SK-N-SH (cell line): ENCODE data around the gene SGCA. TPM values are rescaled to one million over a fixed set of nuclear protein-coding genes. Genes with fewer than 3 reads are reported as not detected.

Experiments
- CTCF ChIA-PET: fragments of 300-600, 350-600 bp; formaldehyde crosslinking; extraction: SDS; loops from one replicate; lab custom pipeline; 2021; lab: Yijun Ruan, JAX
- POLR2A ChIA-PET: fragments of 350-600 bp; sonication (Branson Sonifier 250); formaldehyde crosslinking; extraction: SDS; loops from one replicate; lab custom pipeline; 2020; ENCODE audit warnings: antibody characterized with exemption, inconsistent platforms; lab: Yijun Ruan, JAX
- DNase-seq: peaks from one replicate; pipeline ENCODE4 v3.0.0; 2012
- H2AFZ ChIP-seq: fragments of 200-600 bp; sonication (generic); 2 replicates; pipeline ENCODE4 v1.8.1; 2016; ENCODE audit warnings: antibody characterized with exemption, mild to moderate bottlenecking, low read depth
- H3F3A ChIP-seq: fragments of 200-600 bp; sonication (generic); replicated peaks from 2 replicates; pipeline ENCODE3; 2016; ENCODE audit warnings: antibody characterized with exemption, mild to moderate bottlenecking; ENCODE audit not compliant: insufficient read depth
- H3K27ac ChIP-seq, 2 experiments: fragments of 200-500 bp in 1 of 2; fragments of 200-600 bp in 1 of 2; sonication (Bioruptor generic) in 1 of 2; sonication (generic), shearing (Covaris generic) in 1 of 2; 2 replicates each; pipeline versions ENCODE4 v1.5.1 to v1.6.1; 2014 to 2016; ENCODE audit warnings: low read depth in 2 of 2, inconsistent platforms in 1 of 2, low read length in 1 of 2, mild to moderate bottlenecking in 1 of 2, mixed read lengths in 1 of 2
- H3K27me3 ChIP-seq: fragments of 200-600 bp; sonication (generic), shearing (Covaris generic); 2 replicates; pipeline ENCODE4 v1.6.1; 2016; ENCODE audit warnings: mixed run types; ENCODE audit not compliant: insufficient read depth
- H3K36me3 ChIP-seq, 2 experiments: fragments of 200-500 bp in 1 of 2; fragments of 200-600 bp in 1 of 2; sonication (Bioruptor generic) in 1 of 2; sonication (generic) in 1 of 2; replicated peaks in 1 of 2; 2 replicates each; pipeline versions ENCODE3 to v1.5.1; 2014 to 2016; ENCODE audit warnings: low read length in 1 of 2, mild to moderate bottlenecking in 1 of 2; ENCODE audit not compliant: insufficient read depth in 2 of 2, control insufficient read depth in 1 of 2
- H3K4me1 ChIP-seq, 2 experiments: fragments of 200-500 bp in 1 of 2; fragments of 200-600 bp in 1 of 2; sonication (Bioruptor generic) in 1 of 2; sonication (generic), shearing (Covaris generic) in 1 of 2; 2 replicates each; pipeline versions ENCODE4 v1.5.1 to v1.6.1; 2014 to 2016; ENCODE audit warnings: low read depth in 1 of 2, low read length in 1 of 2, mixed run types in 1 of 2; ENCODE audit not compliant: insufficient read depth in 2 of 2, control insufficient read depth in 1 of 2
- H3K4me2 ChIP-seq: fragments of 200-600 bp; sonication (generic), shearing (Covaris generic); 2 replicates; pipeline ENCODE4 v1.6.1; 2017; ENCODE audit warnings: mixed run types
- H3K4me3 ChIP-seq, 2 experiments: fragments of 200-500 bp in 1 of 2; fragments of 200-600 bp in 1 of 2; sonication (Bioruptor generic) in 1 of 2; sonication (generic), shearing (Covaris generic) in 1 of 2; 2 replicates each; pipeline versions ENCODE4 v1.5.1 to v1.8.1; 2014 to 2016; ENCODE audit warnings: low read depth in 2 of 2, inconsistent platforms in 1 of 2, low read length in 1 of 2, mild to moderate bottlenecking in 1 of 2, mixed read lengths in 1 of 2, moderate library complexity in 1 of 2
- H3K79me2 ChIP-seq: fragments of 200-600 bp; sonication (generic); 2 replicates; pipeline ENCODE4 v1.8.1; 2017; ENCODE audit warnings: mild to moderate bottlenecking; ENCODE audit not compliant: insufficient read depth
- H3K9ac ChIP-seq: fragments of 200-600 bp; sonication (generic); 2 replicates; pipeline ENCODE4 v1.6.1; 2017; ENCODE audit warnings: mixed run types
- H3K9me2 ChIP-seq: fragments of 200-600 bp; sonication (generic); 2 replicates; pipeline ENCODE4 v1.6.1; 2017; ENCODE audit warnings: mixed run types
- H3K9me3 ChIP-seq: fragments of 200-600 bp; sonication (generic); 2 replicates; pipeline ENCODE4 v1.6.1; 2017; ENCODE audit warnings: mixed run types, mild to moderate bottlenecking, moderate library complexity
- H4K20me1 ChIP-seq: fragments of 200-600 bp; sonication (generic); 2 replicates; pipeline ENCODE4 v1.6.1; 2017; ENCODE audit warnings: mild to moderate bottlenecking, mixed run types; ENCODE audit not compliant: insufficient read depth
- ELF1 ChIP-seq: IDR thresholded peaks from 2 replicates; pipeline ENCODE4 v1.4.0; 2012
- EP300 ChIP-seq, 2 experiments: IDR thresholded peaks; 2 replicates each; pipeline versions ENCODE4 v1.4.0 to v1.6.1; 2012; ENCODE audit warnings: borderline replicate concordance in 1 of 2, low read depth in 1 of 2, low read length in 1 of 2
- GABPA ChIP-seq: IDR thresholded peaks from 2 replicates; pipeline ENCODE4 v1.4.0; 2012; ENCODE audit warnings: low read depth, mild to moderate bottlenecking
- GATA2 ChIP-seq: sonication (generic); formaldehyde crosslinking; IDR thresholded peaks from 2 replicates; pipeline ENCODE4 v1.5.0; 2020; ENCODE audit warnings: mild to moderate bottlenecking, missing genetic modification reagents
- JUND ChIP-seq: IDR thresholded peaks from 2 replicates; pipeline ENCODE4 v1.4.0; 2012
- MEF2A ChIP-seq: IDR thresholded peaks from 2 replicates; pipeline ENCODE4 v1.4.0; 2012; ENCODE audit warnings: low read depth, borderline replicate concordance
- NRF1 ChIP-seq: IDR thresholded peaks from 2 replicates; pipeline ENCODE4 v1.6.1; 2012; ENCODE audit warnings: low read depth, mild to moderate bottlenecking, low read length
- POLR2AphosphoS5 ChIP-seq: IDR thresholded peaks from 2 replicates; pipeline ENCODE4 v1.6.1; 2012; ENCODE audit warnings: low read depth, low read length
- RAD21 ChIP-seq: IDR thresholded peaks from 2 replicates; pipeline ENCODE4 v1.6.1; 2012; ENCODE audit warnings: mild to moderate bottlenecking, low read length
- RCOR1 ChIP-seq: fragments of 150-350 bp; IDR thresholded peaks from 2 replicates; pipeline ENCODE4 v1.6.1; 2017; ENCODE audit warnings: antibody characterized with exemption, low read length
- SIN3A ChIP-seq: IDR thresholded peaks from 2 replicates; pipeline ENCODE4 v1.6.1; 2012; ENCODE audit warnings: low read depth, mild to moderate bottlenecking, low read length, moderate library complexity, borderline replicate concordance
- TCF12 ChIP-seq: IDR thresholded peaks from 2 replicates; pipeline ENCODE4 v1.4.0; 2012
- WGBS: methylation state at CpG from one replicate; pipeline ENCODE4 v1.1.6; 2017; ENCODE audit warnings: low lambda C conversion rate; 5-methylcytosine and 5-hydroxymethylcytosine counted together
- polyA plus RNA-seq, 3 experiments: library from polyadenylated mRNA; depleted of rRNA; stranded (reverse); fragments of >200 nt; gene quantifications; 2 replicates each; pipeline ENCODE4 v1.2.3, GENCODE V29; 2012
- TF ChIP-seq, protein P1 (sequence below): IDR thresholded peaks from 2 replicates; pipeline ENCODE4; 2012
- TF ChIP-seq, protein P2 (sequence below): fragments of 150-350 bp; IDR thresholded peaks from 2 replicates; pipeline ENCODE4 v1.6.1; 2016; ENCODE audit warnings: mild to moderate bottlenecking, low read depth, low read length
- TF ChIP-seq, protein P3 (sequence below): IDR thresholded peaks from 2 replicates; pipeline ENCODE4 v1.4.0; 2012; ENCODE audit warnings: low read depth, borderline replicate concordance

The SGCA gene
- polyA plus RNA-seq, 1 of the 3 experiments (the other 2 are of a cell fraction), result not detected

DNA sequence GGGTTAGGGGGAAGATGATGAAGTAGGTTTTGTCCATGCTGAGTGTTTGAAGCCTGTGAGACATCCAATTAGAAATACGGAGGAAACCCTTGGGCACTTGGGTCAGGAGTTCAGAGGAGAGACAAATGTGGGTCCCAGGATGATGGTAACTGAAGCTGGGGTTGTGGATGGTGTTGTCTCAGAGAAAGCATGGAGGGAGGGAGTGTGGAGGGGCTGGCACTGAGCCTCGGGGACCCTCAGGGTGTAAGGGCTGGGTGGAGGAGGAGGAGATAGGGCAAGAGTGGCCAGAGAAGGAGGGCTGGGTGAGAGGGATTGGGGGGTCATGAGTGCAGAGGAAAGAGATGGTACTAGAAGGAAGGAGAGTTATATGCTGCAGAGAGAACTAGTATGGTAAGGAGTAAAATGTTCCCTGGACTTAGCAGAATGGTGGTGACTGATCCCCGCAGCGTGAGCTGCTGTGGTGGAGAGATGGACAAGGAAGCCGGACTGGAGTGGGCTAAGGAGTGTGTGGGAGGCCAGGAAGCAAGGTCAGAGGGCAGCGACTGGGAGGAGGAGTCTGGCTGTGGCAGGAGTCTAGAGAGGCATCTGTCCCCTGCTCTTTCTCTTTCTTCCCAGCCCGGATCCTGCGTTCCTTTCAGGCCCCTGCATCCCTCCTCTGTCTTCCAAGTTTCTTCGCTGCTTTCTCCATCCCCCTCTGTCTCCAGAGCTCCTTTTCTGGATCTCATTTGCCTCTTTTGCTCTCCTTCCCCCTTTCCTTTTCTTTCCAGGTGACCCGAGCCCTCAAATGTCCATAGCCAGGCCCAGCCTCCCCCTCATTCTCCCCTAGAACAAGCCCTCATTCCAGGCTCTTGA is 39.5 kb downstream of the SGCA start:
- Histone ChIP-seq H3K4me1 (peaks cover 56 to 72% of the 10 kb centered on the region in 2 experiments), H3K4me3 (no peak overlapping the region), H4K20me1 (peaks cover 10% of the 10 kb centered on the region), H3K79me2 (peaks cover 32% of the 10 kb centered on the region), H2AFZ (no peak overlapping the region), H3K9ac (peak overlapping the region; percentile 57; the same call in 1 of the 2 replicates), H3K36me3 (peaks cover 0 to 5% of the 10 kb centered on the region in 2 experiments), H3K9me3 (no peaks in the 10 kb centered on the region), H3K27me3 (no peaks in the 10 kb centered on the region), H3K4me2 (peak overlapping the region; percentile 89), H3F3A (peaks cover 59% of the 10 kb centered on the region), H3K27ac (peak overlapping the region; percentile 18 to 100), H3K9me2 (no peaks in the 10 kb centered on the region)
- WGBS, result 72% methylated on average over 10 of the region's 10 CpGs
- CTCF ChIA-PET, result interaction anchor here (0.7 to 25.6 kb wide), 7 partner anchors 9 to 192 kb away, joined by 3 to 2150 read pairs (median 4); partner anchors contain the start of genes SGCA and TMEM92
- POLR2A ChIA-PET, result no interaction called here
- TF ChIP-seq MEF2A (no peak), EP300 (IDR thresholded peaks at IDR 0.05; ENCODE audit: borderline replicate concordance in 1 of 2, low read depth in 1 of 2, low read length in 1 of 2) (no peak), JUND (no peak), TCF12 (no peak), POLR2AphosphoS5 (no peak), RAD21 (no peak), RCOR1 (no peak), NRF1 (no peak), SIN3A (no peak), ELF1 (no peak), GABPA (no peak), GATA2 (no peak)
- TF ChIP-seq, protein P1, sequence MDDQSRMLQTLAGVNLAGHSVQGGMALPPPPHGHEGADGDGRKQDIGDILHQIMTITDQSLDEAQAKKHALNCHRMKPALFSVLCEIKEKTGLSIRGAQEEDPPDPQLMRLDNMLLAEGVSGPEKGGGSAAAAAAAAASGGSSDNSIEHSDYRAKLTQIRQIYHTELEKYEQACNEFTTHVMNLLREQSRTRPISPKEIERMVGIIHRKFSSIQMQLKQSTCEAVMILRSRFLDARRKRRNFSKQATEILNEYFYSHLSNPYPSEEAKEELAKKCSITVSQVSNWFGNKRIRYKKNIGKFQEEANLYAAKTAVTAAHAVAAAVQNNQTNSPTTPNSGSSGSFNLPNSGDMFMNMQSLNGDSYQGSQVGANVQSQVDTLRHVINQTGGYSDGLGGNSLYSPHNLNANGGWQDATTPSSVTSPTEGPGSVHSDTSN, result no peak
- TF ChIP-seq, protein P2, sequence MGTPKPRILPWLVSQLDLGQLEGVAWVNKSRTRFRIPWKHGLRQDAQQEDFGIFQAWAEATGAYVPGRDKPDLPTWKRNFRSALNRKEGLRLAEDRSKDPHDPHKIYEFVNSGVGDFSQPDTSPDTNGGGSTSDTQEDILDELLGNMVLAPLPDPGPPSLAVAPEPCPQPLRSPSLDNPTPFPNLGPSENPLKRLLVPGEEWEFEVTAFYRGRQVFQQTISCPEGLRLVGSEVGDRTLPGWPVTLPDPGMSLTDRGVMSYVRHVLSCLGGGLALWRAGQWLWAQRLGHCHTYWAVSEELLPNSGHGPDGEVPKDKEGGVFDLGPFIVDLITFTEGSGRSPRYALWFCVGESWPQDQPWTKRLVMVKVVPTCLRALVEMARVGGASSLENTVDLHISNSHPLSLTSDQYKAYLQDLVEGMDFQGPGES, result no peak
- TF ChIP-seq, protein P3, sequence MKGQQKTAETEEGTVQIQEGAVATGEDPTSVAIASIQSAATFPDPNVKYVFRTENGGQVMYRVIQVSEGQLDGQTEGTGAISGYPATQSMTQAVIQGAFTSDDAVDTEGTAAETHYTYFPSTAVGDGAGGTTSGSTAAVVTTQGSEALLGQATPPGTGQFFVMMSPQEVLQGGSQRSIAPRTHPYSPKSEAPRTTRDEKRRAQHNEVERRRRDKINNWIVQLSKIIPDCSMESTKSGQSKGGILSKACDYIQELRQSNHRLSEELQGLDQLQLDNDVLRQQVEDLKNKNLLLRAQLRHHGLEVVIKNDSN, result no peak
- DNase-seq, result no peak
